HG03175 (cell line): ENCODE results near the gene IL17RE.

Experiments used
- ATAC-seq: cut with Tn5 transposase; IDR thresholded peaks from one replicate; pipeline ENCODE4 v1.9.1; 2021; ENCODE audit warnings: mild to moderate bottlenecking, moderate library complexity; ENCODE audit not compliant: unreplicated experiment

IL17RE gene

GRCh38 chr3:9903238-9903624 lies 583 bp downstream of the IL17RE start:
- ATAC-seq = no peak

DNA sequence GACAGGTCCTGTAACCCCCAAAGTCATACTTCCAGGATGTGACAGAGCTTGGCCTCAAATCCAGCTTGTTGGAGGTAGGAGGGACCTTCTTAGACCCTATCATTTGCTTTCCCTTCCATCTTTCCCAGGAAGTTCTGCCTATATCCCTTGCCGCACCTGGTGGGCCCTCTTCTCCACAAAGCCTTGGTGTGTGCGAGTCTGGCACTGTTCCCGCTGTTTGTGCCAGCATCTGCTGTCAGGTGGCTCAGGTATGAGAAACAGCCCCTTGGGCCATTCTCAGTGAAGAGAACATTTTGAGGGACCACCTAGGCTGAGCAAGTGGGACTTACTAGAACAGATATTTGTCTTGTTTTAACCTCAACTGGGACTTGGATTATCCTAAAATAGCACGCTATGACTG lies 1.3 kb downstream of the IL17RE start:
- no peak for ATAC-seq

DNA sequence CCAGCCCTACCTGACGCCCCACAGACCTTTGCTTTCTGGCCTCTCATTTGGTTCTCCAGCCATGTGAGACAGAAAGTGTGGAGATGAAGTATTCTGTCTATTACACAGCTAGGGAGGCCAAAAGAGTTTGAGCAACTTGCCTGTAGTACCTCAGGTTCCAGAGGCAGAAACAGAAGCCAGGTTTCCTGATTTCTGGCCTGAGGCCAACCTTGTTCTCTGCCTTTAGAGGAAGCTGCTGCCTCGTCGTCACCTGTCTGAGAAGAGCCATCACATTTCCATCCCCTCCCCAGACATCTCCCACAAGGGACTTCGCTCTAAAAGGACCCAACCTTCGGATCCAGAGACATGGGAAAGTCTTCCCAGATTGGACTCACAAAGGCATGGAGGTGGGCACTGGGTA lies 3.8 kb downstream of the IL17RE start:
- ATAC-seq = no peak

DNA sequence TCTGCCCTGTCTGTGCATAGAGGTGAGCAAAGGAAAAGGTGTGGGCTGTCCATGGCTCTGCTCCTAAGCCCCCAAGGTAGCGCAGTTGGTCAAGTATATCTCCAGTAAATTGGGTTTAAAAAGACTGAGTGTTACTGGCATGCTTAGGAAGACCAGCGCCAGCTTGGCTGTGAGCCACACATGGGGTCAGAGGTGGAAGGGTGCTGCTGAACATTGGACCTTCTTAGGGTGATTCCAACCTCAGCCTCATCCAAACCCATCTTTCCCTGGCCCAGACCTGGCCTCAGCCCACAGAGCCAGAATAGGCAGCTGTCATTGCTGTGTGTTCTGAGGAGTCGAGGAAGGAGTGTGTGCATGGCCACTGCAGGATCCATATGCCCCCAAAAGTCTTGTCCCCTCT lies 5.6 kb downstream of the IL17RE start:
- no peak for ATAC-seq

- ATAC-seq = no peak
Observed at GRCh38 chr3:9909221-9910013, 6.8 kb downstream of the IL17RE start.

DNA sequence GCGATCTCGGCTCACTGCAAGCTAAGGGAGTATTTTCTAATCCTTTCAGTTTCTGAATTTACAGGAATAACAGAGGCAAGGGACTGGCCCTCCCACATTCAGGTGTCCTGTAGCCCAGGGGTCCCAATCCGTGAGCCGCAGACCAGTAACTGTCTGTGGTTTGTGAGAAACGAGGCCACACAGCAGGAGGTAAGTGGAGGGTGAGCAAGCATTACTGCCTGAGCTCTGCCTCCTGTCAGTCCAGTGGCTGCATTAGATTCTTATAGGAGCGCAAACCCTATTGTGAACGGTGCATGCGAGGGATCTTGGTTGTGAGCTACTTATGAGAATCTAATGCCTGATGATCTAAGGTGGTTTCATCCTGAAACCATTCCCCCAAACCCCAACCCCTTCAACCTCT lies 9.2 kb downstream of the IL17RE start:
- no peak for ATAC-seq

DNA sequence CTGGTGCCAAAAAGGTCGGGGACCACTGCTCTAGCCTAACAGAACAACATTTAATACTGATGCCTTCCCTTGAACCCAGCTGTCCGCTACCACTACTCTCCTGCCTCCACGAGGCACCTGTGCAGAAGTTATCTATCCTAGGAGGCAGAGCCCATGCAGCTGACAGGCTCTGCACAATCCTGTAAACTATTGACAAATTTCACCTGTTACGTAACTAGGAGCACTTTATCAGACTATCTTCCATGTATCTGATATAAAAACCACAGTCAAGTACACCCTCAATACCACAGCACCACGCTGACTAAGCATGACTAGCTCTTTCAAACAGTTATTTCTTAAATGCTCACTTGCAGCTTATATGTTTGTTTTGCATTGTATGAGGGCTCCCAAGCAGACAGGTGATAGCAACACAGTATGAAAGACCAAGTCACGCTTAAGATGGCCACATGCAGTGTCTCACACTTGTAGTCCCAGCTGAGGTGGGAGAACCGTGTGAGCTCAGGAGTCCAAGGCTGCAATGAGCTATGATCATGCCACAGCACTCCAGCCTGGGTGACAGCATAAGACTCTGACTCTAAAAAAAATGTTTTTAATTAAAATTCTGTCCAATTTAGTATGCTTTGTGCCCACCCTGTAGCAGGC lies 9.8 kb downstream of the IL17RE start:
- ATAC-seq = no peak

DNA sequence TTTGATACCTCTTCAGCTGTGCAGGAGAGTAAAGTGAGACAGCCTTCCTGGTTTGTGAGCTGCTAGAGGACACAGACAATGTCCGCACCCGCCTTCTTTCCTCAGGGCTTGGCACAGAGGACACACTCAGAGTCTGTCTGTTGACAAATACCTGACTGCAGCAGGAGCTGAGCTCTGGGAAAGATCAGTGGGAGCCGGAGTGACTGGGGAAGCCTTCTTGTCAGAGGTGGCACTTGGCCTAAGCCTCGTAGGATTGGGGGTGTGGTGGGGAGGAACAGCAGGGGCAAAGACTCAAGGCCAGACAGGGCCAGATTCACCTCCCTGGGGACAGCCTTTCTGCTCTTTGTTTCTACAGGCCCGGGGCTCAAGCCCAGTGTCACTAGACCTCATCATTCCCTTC lies 11.0 kb downstream of the IL17RE start:
- no peak for ATAC-seq

DNA sequence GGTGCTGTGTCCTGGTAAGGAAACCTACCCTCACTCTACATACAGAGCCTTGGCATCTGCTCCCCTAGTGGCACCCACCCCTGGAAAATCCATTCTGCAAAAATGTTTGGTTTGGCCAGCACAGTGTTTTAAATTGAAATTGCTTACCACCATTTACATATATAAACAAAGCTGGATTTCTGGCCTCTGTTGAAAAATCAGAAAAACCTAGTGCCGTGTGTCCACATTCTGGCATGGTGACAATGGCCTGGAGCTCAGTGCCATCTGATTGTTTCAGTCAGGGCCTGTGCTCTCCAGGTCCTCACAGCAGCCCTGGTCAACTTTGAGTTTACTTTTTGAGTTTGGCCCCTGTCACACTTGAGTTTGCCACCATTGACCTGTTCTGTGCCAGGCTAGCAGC lies 11.4 kb downstream of the IL17RE start:
- no peak for ATAC-seq

- ATAC-seq = no peak
Observed at GRCh38 chr3:9914559-9915253, 12.1 kb downstream of the IL17RE start.

- ATAC-seq = no peak
Observed at GRCh38 chr3:9915254-9916141, 12.8 kb downstream of the IL17RE start.

DNA sequence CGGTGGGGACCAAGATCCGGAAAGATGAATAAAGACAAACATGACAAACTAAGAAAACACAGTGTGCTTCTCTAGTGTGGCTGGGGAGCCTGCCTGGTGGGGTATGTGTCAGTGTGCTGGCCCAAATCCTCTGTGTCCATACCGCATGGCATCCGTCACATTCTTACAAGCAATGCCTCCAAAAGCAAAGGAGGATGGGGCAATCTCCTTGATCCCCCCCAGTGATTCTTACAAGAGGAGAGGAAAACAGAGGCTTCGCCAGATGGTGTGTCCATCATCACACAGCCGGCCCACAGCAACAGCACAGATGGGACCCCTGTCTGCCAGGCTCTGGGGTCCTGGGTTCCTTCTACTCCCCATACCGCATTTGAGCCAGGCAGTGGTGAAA lies 13.7 kb downstream of the IL17RE start:
- no peak for ATAC-seq

- ATAC-seq = no peak
Observed at GRCh38 chr3:9916734-9917680, 14.4 kb downstream of the IL17RE start, which contains the start of gene IL17RC. Gene IL17RC (plus strand): TSS chr3:9917098. CDS start chr3:9917316, 218 bp downstream.

DNA sequence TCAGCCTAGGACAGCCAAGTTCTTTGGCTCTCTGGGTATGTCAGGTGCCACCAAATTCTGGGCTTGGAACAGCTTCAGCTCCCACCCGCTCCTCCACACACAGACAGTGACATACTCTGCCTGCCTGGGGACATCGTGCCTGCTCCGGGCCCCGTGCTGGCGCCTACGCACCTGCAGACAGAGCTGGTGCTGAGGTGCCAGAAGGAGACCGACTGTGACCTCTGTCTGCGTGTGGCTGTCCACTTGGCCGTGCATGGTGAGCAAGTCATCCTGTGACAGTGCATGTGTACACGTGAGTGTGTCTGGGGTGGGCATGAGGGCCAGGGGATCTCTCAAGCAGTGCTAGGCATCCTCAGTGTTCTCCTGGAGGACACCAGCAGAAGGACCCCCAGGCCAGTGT lies 15.2 kb downstream of the IL17RE start:
- ATAC-seq = no peak

DNA sequence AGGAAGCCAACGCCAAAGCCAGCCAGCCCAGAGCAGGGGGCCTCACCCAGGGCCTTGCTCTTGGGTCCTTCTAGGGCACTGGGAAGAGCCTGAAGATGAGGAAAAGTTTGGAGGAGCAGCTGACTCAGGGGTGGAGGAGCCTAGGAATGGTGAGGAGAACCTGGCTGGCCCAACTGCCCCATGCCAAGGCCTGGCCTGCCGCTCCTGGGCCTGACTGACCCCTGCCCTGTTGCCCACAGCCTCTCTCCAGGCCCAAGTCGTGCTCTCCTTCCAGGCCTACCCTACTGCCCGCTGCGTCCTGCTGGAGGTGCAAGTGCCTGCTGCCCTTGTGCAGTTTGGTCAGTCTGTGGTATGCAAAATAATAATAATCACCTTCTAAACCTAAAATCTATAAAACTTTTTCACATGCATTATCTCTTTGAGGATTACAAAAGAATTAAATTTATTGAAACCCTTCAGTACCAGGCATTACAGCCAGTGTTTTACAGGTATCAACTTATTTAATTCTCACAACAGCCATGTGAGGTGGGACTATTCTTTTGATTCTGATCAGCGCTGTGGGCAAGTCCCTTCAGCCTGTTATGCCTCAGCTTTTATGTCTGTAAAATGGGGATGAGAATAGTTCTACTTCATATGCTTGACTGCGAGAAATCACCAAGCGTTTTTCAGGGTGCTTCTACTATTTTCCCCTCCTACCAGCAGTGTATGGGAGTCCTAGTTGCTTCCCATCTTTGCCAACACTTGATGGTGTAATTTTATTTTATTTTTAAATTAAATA lies 15.8 kb downstream of the IL17RE start:
- no peak for ATAC-seq

DNA sequence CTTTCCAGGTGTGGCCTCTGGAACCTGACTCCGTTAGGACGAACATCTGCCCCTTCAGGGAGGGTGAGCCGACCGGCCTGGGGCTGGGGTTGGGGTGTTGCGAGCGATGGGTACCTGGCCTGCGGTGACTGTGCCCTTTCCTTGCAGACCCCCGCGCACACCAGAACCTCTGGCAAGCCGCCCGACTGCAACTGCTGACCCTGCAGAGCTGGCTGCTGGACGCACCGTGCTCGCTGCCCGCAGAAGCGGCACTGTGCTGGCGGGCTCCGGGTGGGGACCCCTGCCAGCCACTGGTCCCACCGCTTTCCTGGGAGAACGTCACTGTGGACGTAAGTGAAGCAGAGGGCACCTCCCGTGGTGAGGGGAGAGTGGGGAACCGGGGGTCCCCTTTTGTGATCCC lies 25.5 kb downstream of the IL17RE start:
- no peak for ATAC-seq

- ATAC-seq = no peak
Observed at GRCh38 chr3:9930804-9931418, 28.3 kb downstream of the IL17RE start.

GRCh38 chr3:9932535-9932842 lies 29.8 kb downstream of the IL17RE start:
- no peak for ATAC-seq
